Esophagus (tissue), 2 donors: Measurements from ENCODE around the gene CCDC54. TPM values are rescaled to one million over a fixed set of nuclear protein-coding genes. Genes with fewer than 3 reads are reported as not detected.
A peak's percentile ranks its signal among the peaks of the same experiment; 100 is the strongest.

Experiments used
- H3K27ac ChIP-seq, 2 donors: one replicate each; pipeline ENCODE4 v1.5.1; 2013; ENCODE audit warnings: low read depth in 2 of 2, mild to moderate bottlenecking in 2 of 2, inconsistent platforms in 1 of 2, low read length in 1 of 2, moderate library complexity in 1 of 2
- H3K27me3 ChIP-seq, 2 donors: one replicate each; pipeline ENCODE4 v1.6.1; 2013; ENCODE audit warnings: low read length in 2 of 2, control low read depth in 1 of 2, mild to moderate bottlenecking in 1 of 2; ENCODE audit not compliant: insufficient read depth in 2 of 2, control insufficient read depth in 1 of 2
- H3K36me3 ChIP-seq, 2 donors: one replicate each; pipeline ENCODE4 v1.6.1; 2013; ENCODE audit warnings: low read length in 1 of 2; ENCODE audit not compliant: control insufficient read depth in 2 of 2, insufficient read depth in 2 of 2
- H3K4me1 ChIP-seq, 2 donors: one replicate each; pipeline ENCODE4 v1.6.1; 2013; ENCODE audit warnings: low read length in 1 of 2; ENCODE audit not compliant: control insufficient read depth in 2 of 2, insufficient read depth in 2 of 2
- H3K4me3 ChIP-seq, 2 donors: one replicate each; pipeline ENCODE4 v1.5.1; 2013; ENCODE audit warnings: low read length in 2 of 2, mild to moderate bottlenecking in 2 of 2, low read depth in 1 of 2, moderate library complexity in 1 of 2
- H3K9me3 ChIP-seq, 2 donors: one replicate each; pipeline ENCODE4 v1.6.1; 2013; ENCODE audit warnings: mild to moderate bottlenecking in 2 of 2, low read depth in 1 of 2, low read length in 1 of 2, moderate library complexity in 1 of 2; ENCODE audit not compliant: control insufficient read depth in 2 of 2, insufficient read depth in 1 of 2
- WGBS, 2 donors: extraction: QIAGEN DNeasy Blood & Tissue Kit; methylation state at CpG; one replicate each; pipeline ENCODE4 v1.1.7; 2013; 5-methylcytosine and 5-hydroxymethylcytosine counted together
- polyA plus RNA-seq, 2 donors: library from polyadenylated mRNA; stranded (reverse); fragments of 200-250 nt; gene quantifications; one replicate each; pipeline ENCODE4 v1.2.3, GENCODE V29; 2013
- donor health status: healthy with polysubstance abuse.
- donor health status: Bipolar disorder and iron deficiency.

The CCDC54 gene
- polyA plus RNA-seq, 2 donors, result not detected

DNA sequence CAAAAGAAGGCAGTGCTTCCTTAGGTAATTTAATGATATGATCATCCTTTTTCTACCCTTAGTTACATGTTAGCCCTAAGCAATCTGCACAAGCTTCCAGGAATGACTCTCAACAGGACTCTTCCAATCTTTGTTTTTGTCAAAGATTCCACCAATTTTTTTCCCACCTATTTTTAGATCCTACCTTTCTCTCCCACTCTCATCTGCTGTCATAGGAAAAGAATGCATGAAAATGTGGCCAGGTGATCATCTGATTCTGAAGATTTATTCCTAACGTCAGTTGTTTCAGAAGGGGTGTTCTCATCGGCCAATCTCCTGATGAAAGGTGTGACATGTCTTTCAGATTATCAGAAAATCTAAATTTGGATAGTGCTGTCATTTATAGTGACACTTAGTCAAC lies 7.2 kb downstream of the CCDC54 start:
- Histone ChIP-seq H3K27ac (no peak overlapping the region), H3K27me3 (no peaks in the 10 kb centered on the region), H3K4me1 (no peaks in the 10 kb centered on the region), H3K4me3 (no peak overlapping the region), H3K9me3 (no peaks in the 10 kb centered on the region), H3K36me3 (no peaks in the 10 kb centered on the region)
- 90 to 92% methylated on average over 2 of the region's 2 CpGs for WGBS, 2 donors

DNA sequence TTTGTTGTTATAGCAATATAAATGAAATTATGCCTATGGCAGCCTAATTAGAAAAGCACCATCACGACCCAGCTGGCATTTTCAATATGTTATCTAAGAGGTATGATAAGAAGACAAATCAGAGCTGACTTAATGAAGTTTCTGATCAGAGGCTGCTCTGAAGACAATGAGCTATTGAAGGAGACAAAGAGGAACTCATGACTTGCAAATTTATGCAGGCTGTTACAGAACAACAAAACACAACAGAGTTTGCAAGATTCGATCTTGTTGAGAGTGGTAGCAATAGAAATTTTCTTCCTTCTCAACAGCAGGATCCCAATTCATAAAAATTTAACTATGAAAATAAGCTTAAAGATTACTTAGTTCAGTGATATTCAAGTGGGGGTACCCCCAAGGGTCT lies 7.7 kb downstream of the CCDC54 start:
- Histone ChIP-seq H3K4me3 (no peak overlapping the region), H3K27ac (no peak overlapping the region), H3K9me3 (no peaks in the 10 kb centered on the region), H3K36me3 (no peaks in the 10 kb centered on the region), H3K27me3 (no peaks in the 10 kb centered on the region), H3K4me1 (no peaks in the 10 kb centered on the region)
- 54 to 68% methylated on average over 2 of the region's 2 CpGs for WGBS, 2 donors

DNA sequence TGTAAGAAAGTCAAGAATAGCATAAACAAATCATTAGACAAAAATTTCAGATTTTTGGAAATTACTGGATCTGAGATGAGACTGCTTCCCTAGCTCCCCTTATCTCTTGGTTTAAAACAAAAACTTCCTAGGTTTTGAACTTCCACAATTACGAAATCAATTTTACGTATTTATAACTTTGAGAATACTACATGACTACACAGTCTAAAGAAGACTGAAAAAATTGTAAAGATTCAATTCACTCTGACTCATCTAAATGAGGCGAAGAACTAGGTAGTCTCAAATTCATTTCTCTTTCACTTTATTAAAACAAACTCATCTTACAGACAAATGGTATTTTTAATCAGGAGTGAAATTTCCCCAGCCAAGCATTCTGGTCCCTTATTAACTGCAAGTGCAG lies 10.3 kb downstream of the CCDC54 start:
- no peak overlapping the region for H3K27ac ChIP-seq
- no peaks in the 10 kb centered on the region for H3K9me3 ChIP-seq
- 88 to 96% methylated on average over 3 of the region's 3 CpGs for WGBS, 2 donors
- no peaks in the 10 kb centered on the region for H3K36me3 ChIP-seq
- no peaks in the 10 kb centered on the region for H3K4me1 ChIP-seq
- no peak overlapping the region for H3K4me3 ChIP-seq
- H3K27me3 ChIP-seq, result no peaks in the 10 kb centered on the region

DNA sequence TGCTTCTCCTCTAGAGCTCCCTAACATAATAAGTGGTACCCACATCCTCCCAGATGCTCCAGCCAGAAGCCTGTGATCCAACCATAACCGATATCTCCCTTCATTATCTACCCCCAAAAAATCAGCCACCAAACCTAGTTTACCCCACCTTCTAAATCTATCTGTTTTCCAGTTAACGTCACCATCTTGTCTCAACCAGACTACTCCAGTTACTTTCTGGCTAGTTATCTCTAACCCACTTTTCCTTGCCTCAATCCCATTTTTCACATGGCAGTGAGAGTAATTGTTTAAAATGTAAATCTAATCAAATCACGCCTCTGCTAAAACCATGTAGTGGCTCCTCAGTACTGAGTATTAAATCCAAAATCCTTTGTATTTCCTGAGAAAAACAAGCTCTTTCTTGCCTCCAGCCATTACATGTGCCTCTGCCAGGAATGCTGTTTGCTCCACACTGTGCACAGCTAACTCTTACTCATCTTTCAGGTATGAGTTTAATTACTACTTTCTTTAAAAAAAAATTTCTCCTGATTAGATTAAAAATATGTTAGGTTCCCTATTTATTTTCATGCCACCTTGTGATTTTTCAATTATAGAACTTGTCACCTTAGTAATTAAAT lies 15.4 kb downstream of the CCDC54 start:
- WGBS, 2 donors, result 61 to 67% methylated on average over 3 of the region's 3 CpGs
- Histone ChIP-seq H3K9me3 (no peaks in the 10 kb centered on the region), H3K27me3 (no peaks in the 10 kb centered on the region), H3K4me1 (no peaks in the 10 kb centered on the region), H3K4me3 (no peak overlapping the region), H3K27ac (no peak overlapping the region), H3K36me3 (no peaks in the 10 kb centered on the region)

DNA sequence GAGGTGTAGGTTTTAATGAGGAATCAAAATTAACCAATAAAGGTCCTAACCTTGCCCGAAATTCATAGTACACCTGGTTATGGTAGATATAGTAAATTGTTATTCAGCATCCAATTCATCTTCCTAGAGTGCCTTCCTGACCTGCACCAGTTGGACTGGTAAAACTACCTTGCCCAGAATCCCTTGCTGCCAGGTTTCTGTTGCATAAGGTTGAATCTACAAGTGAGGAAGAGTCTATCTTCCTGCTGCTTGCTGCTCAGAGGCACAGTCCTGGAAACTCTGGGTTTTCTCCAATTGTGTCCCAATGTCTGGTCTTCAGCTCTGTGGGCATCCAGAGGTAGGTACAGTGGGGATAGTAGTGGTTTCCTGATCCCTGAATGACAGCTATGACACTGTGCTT lies 17.3 kb downstream of the CCDC54 start:
- Histone ChIP-seq H3K27ac (peak overlapping the region in 1 of 2 donors; percentile 3), H3K4me1 (no peaks in the 10 kb centered on the region), H3K4me3 (no peak overlapping the region), H3K36me3 (no peaks in the 10 kb centered on the region), H3K27me3 (no peaks in the 10 kb centered on the region), H3K9me3 (no peaks in the 10 kb centered on the region)
- WGBS, 2 donors, result 87 to 90% methylated on average over 1 of the region's 1 CpG

DNA sequence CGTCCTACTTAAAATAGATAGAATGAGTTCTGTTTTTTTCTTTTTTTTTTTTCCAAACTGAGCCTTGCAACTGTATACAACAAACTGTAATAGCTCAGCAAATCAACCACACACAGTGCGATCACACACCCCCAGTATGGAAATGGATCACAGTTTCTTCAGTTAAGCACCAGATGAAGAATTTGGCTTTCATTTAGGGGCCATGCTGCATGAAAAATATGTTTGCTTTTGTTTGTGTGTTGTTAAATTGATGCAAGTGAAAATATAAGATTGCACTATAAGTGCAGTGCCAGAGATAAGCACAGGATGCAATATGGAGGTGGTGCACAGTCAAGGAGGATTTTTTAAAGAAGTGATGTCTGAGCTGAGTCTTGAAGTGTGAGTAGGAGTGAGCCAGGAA lies 17.8 kb downstream of the CCDC54 start:
- no peak overlapping the region for H3K27ac ChIP-seq
- H3K9me3 ChIP-seq, result no peaks in the 10 kb centered on the region
- no peaks in the 10 kb centered on the region for H3K4me1 ChIP-seq
- H3K4me3 ChIP-seq, result no peak overlapping the region
- WGBS, 2 donors, result 79 to 82% methylated on average over 2 of the region's 2 CpGs
- no peaks in the 10 kb centered on the region for H3K36me3 ChIP-seq
- H3K27me3 ChIP-seq, result no peaks in the 10 kb centered on the region

DNA sequence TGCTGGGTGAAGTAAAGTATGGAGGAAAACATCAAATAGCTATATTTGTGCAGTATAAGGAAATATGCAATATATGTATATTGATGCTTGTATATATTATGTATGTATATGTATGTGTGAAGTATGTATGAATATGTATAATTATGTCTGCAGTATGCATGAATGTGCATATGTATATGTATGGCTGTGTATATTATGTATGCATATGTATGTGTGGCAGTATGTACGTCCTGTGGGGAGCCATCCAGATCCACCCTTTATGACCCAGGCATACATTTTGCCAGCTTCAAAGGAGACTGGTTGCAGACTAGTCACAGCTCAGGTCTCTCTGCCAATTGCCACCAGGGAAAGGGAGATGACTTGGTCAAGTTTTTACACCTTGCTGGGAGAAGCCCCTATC lies 24.1 kb downstream of the CCDC54 start:
- Histone ChIP-seq H3K27me3 (no peaks in the 10 kb centered on the region), H3K4me3 (no peak overlapping the region), H3K4me1 (no peaks in the 10 kb centered on the region), H3K36me3 (no peaks in the 10 kb centered on the region), H3K27ac (no peak overlapping the region), H3K9me3 (no peaks in the 10 kb centered on the region)
- WGBS, 2 donors, result 92 to 95% methylated on average over 1 of the region's 1 CpG

DNA sequence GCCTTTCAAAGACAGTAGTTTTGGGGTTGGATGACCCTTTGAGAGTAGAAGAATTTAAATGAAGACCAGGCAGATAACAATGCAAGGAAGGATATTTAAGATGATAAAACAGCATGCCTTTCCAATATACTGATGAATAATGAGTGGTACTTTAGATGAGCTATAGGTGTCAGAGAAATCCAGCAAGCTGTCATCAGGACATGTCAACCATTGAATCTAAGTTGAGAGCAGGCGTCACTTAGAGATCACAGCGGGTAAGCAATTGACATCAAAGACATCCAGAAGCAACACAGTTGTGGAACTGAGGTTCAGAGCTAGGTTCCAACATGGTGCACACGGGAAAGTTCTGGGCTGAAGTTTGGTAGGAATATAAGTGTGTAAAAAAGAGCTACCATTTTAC lies 25.0 kb downstream of the CCDC54 start:
- Histone ChIP-seq H3K4me1 (no peaks in the 10 kb centered on the region), H3K36me3 (no peaks in the 10 kb centered on the region), H3K9me3 (no peaks in the 10 kb centered on the region), H3K27me3 (no peaks in the 10 kb centered on the region), H3K4me3 (no peak overlapping the region), H3K27ac (no peak overlapping the region)
- 93 to 94% methylated on average over 3 of the region's 3 CpGs for WGBS, 2 donors

DNA sequence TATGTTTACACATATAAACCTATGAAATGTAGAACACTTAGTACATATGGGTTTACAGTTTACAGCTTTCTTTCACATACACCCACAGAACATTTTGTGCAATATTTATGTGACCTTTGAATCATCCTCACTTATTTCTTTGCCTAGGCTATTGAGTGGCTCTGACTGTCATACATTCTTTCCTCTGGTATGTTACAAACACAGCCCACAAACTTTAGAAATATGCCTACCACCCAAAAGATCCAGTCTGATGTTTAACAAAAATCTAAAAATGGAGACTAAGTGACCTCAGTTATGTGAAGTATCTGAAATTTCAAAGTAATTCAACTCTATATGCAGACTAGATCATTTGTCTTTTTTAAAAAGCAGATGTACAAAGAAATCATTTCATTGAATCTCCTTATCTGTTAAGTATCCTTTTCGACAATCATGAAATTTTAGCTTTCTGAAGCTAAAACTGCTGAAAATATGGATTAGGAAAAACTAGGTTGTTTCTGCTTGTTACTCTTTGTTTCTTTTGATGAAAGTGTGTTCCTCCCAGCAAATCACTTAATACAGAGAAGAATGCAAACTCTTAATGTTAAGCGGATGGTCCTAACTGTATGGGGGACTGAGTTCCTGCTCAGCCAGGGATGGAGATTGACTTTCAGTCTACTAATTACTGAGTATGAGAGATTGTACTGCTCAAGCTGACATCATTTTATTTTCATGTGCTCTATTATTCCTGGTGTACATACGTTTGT lies 27.7 kb downstream of the CCDC54 start:
- H3K36me3 ChIP-seq, result no peaks in the 10 kb centered on the region
- no peak overlapping the region for H3K27ac ChIP-seq
- 81 to 83% methylated on average over 3 of the region's 3 CpGs for WGBS, 2 donors
- no peaks in the 10 kb centered on the region for H3K27me3 ChIP-seq
- H3K4me1 ChIP-seq, result no peaks in the 10 kb centered on the region
- H3K9me3 ChIP-seq, result peaks cover 2 to 6% of the 10 kb centered on the region in 2 donors
- no peak overlapping the region for H3K4me3 ChIP-seq

DNA sequence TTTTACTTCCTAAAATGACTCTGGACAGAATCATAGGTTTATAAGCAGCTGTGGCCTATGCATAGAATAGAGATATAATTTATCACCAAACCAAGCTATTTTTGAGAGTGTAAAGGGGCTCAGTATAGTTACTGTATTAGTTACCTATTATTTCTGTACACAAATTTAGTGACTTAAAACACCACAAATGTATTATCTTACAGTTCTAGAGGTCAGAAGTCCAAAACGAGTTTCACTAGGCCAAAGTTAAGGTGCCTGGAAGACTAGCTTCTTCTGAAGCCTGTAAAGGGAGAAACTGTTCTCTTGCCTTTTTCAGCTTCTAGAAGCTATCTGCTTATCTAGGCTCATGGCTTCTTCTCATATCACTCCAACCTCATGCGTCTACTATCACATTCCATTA lies 30.1 kb downstream of the CCDC54 start:
- H3K27ac ChIP-seq, result no peak overlapping the region
- H3K4me1 ChIP-seq, result no peaks in the 10 kb centered on the region
- no peaks in the 10 kb centered on the region for H3K27me3 ChIP-seq
- H3K9me3 ChIP-seq, result peaks cover 2 to 6% of the 10 kb centered on the region in 2 donors
- WGBS, 2 donors, result 47 to 50% methylated on average over 2 of the region's 2 CpGs
- H3K36me3 ChIP-seq, result no peaks in the 10 kb centered on the region
- H3K4me3 ChIP-seq, result no peak overlapping the region
